CD4-positive, alpha-beta T cell (primary cell): ENCODE results near the gene SMOC2. TPM values are rescaled to one million over a fixed set of nuclear protein-coding genes. Genes with fewer than 3 reads are reported as not detected.

Experiments
- ATAC-seq: fragments of 200-7000 bp; cut with Tn5 transposase; one replicate; pipeline ENCODE4 v1.10.0; 2022; ENCODE audit warnings: mild to moderate bottlenecking; ENCODE audit not compliant: poor library complexity
- CTCF ChIA-PET: fragments of 350-600 bp; sonication (Branson Sonifier 250); formaldehyde crosslinking; loops from one replicate; lab custom pipeline; 2021; ENCODE audit warnings: antibody characterized with exemption, inconsistent platforms; lab: Charles Lee
- POLR2A ChIA-PET: fragments of 350-600 bp; sonication (Branson Sonifier 250); formaldehyde crosslinking; loops from one replicate; lab custom pipeline; 2021; ENCODE audit warnings: antibody characterized with exemption, inconsistent platforms; lab: Charles Lee
- DNase-seq, 14 experiments: peaks; one replicate each; pipeline ENCODE4 v3.0.0-alpha.2; 2013 to 2020; ENCODE audit warnings: mixed read lengths in 2 of 14
- H3K27ac ChIP-seq, 2 donors: one replicate each; pipeline versions ENCODE4 v1.5.1 to v1.7.0; 2013; ENCODE audit warnings: low read length in 2 of 2, low read depth in 1 of 2, mild to moderate bottlenecking in 1 of 2
- H3K27me3 ChIP-seq, 2 experiments: 1 replicate in 1 of 2; 2 replicates in 1 of 2; pipeline versions ENCODE4 v1.6.1 to v1.7.0; 2013; ENCODE audit warnings: low read length in 2 of 2, control low read depth in 1 of 2, mild to moderate bottlenecking in 1 of 2, moderate library complexity in 1 of 2; ENCODE audit not compliant: insufficient read depth in 2 of 2, control insufficient read depth in 1 of 2
- H3K36me3 ChIP-seq: one replicate; pipeline ENCODE4 v1.6.1; 2013; ENCODE audit warnings: low read length, control low read depth; ENCODE audit not compliant: insufficient read depth
- H3K4me1 ChIP-seq: one replicate; pipeline ENCODE4 v1.6.1; 2013; ENCODE audit warnings: low read length, control low read depth; ENCODE audit not compliant: insufficient read depth
- H3K4me3 ChIP-seq: one replicate; pipeline ENCODE4 v1.5.1; 2013; ENCODE audit warnings: mild to moderate bottlenecking, low read length, moderate library complexity
- H3K9me3 ChIP-seq, 2 experiments: 1 replicate in 1 of 2; 2 replicates in 1 of 2; pipeline versions ENCODE4 v1.6.1 to v1.7.0; 2013; ENCODE audit warnings: low read length in 2 of 2, mild to moderate bottlenecking in 2 of 2, control low read depth in 1 of 2, moderate library complexity in 1 of 2; ENCODE audit not compliant: control insufficient read depth in 1 of 2, insufficient read depth in 1 of 2
- H3K27ac Mint-ChIP-seq: one replicate; pipeline ENCODE4 v1.8.0; 2020; ENCODE audit warnings: mixed read lengths
- H3K27me3 Mint-ChIP-seq: one replicate; pipeline ENCODE4 v1.8.0; 2021; ENCODE audit warnings: mixed read lengths
- H3K36me3 Mint-ChIP-seq: one replicate; pipeline ENCODE4 v1.8.0; 2021; ENCODE audit warnings: low read depth, mixed read lengths
- H3K4me1 Mint-ChIP-seq: one replicate; pipeline ENCODE4 v1.8.0; 2021; ENCODE audit warnings: low read depth, mixed read lengths
- H3K4me3 Mint-ChIP-seq: one replicate; pipeline ENCODE4 v1.8.0; 2020; ENCODE audit warnings: mild to moderate bottlenecking, mixed read lengths
- H3K9me3 Mint-ChIP-seq: one replicate; pipeline ENCODE4 v1.8.0; 2020; ENCODE audit warnings: mixed read lengths
- CTCF ChIP-seq: fragments of 200-600 bp; IDR thresholded peaks from one replicate; pipeline ENCODE4 v1.8.0; 2022; ENCODE audit warnings: antibody characterized with exemption, mild to moderate bottlenecking
- intact Hi-C, 2 experiments: fragments of 100-400 bp; cut with DNase I in 1 of 2; cut with micrococcal nuclease in 1 of 2; formaldehyde crosslinking; loops; one replicate each; pipeline versions ENCODE4 v1.15.1 to v1.9.0; 2023 to 2025; cut with DNase I, micrococcal nuclease
- total RNA-seq, 174 experiments: library from RNA in 2 of 174; stranded (reverse) in 2 of 174; gene quantifications; one replicate each; pipeline ENCODE4 v1.2.3 and lab custom pipeline; 2021 to 2026

Gene SMOC2
- total RNA-seq, 2 experiments from 2014 or later, result not detected

DNA sequence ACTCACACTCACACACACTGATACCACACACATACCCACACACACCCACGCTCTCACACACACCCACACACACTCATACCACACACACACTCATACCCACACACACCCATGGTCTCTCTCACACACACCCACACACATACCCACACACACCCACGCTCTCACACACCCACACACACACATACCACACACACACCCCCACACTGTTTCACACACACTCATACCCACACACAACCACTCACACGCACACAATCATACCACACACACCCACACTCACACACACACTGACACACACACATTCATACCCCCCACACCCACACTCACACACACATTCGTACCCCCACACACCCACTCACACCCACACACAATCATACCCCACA, 158.1 kb downstream of the SMOC2 start:
- Histone ChIP-seq H3K4me3 (no peak overlapping the region), H3K27ac (no peak overlapping the region), H3K36me3 (no peaks in the 10 kb centered on the region), H3K27me3 (no peaks in the 10 kb centered on the region), H3K4me1 (no peaks in the 10 kb centered on the region), H3K9me3 (peaks cover 0 to 13% of the 10 kb centered on the region in 2 experiments)
- TF ChIP-seq CTCF, result no peak
- no peaks in the 10 kb centered on the region for H3K4me1 Mint-ChIP-seq
- H3K4me3 Mint-ChIP-seq, result no peak overlapping the region
- no peaks in the 10 kb centered on the region for H3K36me3 Mint-ChIP-seq
- DNase-seq, result no peak
- ATAC-seq, result no peak
- no peaks in the 10 kb centered on the region for H3K9me3 Mint-ChIP-seq
- POLR2A ChIA-PET, result no interaction called here
- intact Hi-C loops, result no loop called here
- peaks cover 11% of the 10 kb centered on the region for H3K27me3 Mint-ChIP-seq
- CTCF ChIA-PET, result no interaction called here
- H3K27ac Mint-ChIP-seq, result no peak overlapping the region

DNA sequence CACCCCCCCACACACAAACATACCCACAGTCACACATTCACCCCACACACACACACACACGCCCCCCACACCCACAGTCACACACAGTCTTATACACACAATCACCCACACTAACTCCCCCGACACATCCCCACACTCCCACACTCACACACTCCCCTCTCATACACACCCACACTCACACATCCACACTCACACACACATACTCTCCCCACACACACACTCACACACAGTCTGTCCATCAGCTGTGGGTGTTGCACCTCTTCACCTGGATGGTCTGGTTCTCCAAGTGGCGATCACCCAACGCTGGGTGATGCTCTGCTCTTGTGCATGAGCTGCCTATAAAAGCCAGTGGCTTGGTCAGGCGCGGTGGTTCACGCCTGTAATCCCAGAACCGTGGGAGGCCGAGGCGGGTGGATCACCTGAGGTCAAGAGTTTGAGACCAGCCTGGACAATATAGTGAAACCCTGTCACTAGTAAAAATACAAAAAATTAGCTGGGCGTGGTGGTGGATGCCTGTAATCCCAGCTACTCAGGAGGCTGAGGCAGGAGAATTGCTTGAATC, 158.9 kb downstream of the SMOC2 start:
- no peaks in the 10 kb centered on the region for H3K4me1 ChIP-seq
- H3K36me3 ChIP-seq, result no peaks in the 10 kb centered on the region
- H3K27ac ChIP-seq, result no peak overlapping the region
- ATAC-seq (no peak), DNase-seq (no peak)
- no peak overlapping the region for H3K27ac Mint-ChIP-seq
- no peak for TF ChIP-seq CTCF
- no peak overlapping the region for H3K4me3 ChIP-seq
- no peaks in the 10 kb centered on the region for H3K9me3 Mint-ChIP-seq
- H3K36me3 Mint-ChIP-seq, result no peaks in the 10 kb centered on the region
- H3K4me3 Mint-ChIP-seq, result no peak overlapping the region
- H3K9me3 ChIP-seq, result peaks cover 0 to 12% of the 10 kb centered on the region in 2 experiments
- ChIA-PET POLR2A (no interaction called here), CTCF (no interaction called here)
- H3K27me3 Mint-ChIP-seq, result peaks cover 11% of the 10 kb centered on the region
- no peaks in the 10 kb centered on the region for H3K27me3 ChIP-seq
- intact Hi-C loops, result no loop called here
- H3K4me1 Mint-ChIP-seq, result no peaks in the 10 kb centered on the region

DNA sequence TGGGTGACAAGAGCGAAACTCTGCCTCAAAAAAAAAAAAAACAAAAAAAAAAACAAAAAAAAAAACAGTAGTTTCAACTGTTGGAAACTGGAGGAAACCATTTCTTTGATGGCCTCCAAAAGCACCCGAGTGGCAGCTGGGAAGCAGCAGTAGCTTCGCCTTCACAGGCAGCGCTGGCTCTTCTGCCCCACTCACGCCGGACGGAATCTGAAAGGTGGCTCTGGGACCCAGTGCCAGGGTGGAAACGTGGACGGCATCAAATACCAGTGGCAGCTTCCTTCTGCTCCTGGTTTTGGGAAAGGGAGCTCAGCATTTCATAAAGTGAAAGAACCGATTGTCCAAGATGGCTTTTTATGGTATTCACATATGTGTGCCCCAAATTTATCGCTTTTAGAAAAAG, 159.4 kb downstream of the SMOC2 start:
- H3K36me3 ChIP-seq, result no peaks in the 10 kb centered on the region
- TF ChIP-seq CTCF, result no peak
- ATAC-seq (no peak), DNase-seq (no peak)
- POLR2A ChIA-PET, result no interaction called here
- Mint-ChIP-seq H3K9me3 (no peaks in the 10 kb centered on the region), H3K36me3 (no peaks in the 10 kb centered on the region), H3K27ac (no peak overlapping the region), H3K4me1 (no peaks in the 10 kb centered on the region), H3K27me3 (peaks cover 11% of the 10 kb centered on the region), H3K4me3 (no peak overlapping the region)
- H3K9me3 ChIP-seq, result peaks cover 0 to 7% of the 10 kb centered on the region in 2 experiments
- no peaks in the 10 kb centered on the region for H3K27me3 ChIP-seq
- H3K27ac ChIP-seq, result no peak overlapping the region
- no peak overlapping the region for H3K4me3 ChIP-seq
- intact Hi-C loops, result no loop called here
- H3K4me1 ChIP-seq, result no peaks in the 10 kb centered on the region
- CTCF ChIA-PET, result no interaction called here
